Brain pericyte (primary cell): ENCODE measurements around the gene OLAH.

Experiments used
- DNase-seq: peaks from one replicate; pipeline ENCODE4 v3.0.0-alpha.2; 2012; ENCODE audit warnings: low read depth, low spot score

Gene OLAH

GRCh38 chr10:15069230-15069629 is 25.5 kb downstream of the OLAH start:
- no peak for DNase-seq

GRCh38 chr10:15072358-15072757 is 28.6 kb downstream of the OLAH start:
- no peak for DNase-seq

GRCh38 chr10:15075421-15075820 is 31.7 kb downstream of the OLAH start:
- DNase-seq = no peak

GRCh38 chr10:15083674-15084501 is 40.1 kb downstream of the OLAH start:
- no peak for DNase-seq

- DNase-seq = peak; percentile 86
Observed at GRCh38 chr10:15084502-15084922, 40.8 kb downstream of the OLAH start.

- no peak for DNase-seq
Observed at GRCh38 chr10:15088428-15089261, 44.9 kb downstream of the OLAH start, which contains the start of gene ACBD7. Gene ACBD7 (minus strand): TSS chr10:15088776. CDS start chr10:15088728, 48 bp downstream.

- no peak for DNase-seq
Observed at GRCh38 chr10:15091418-15091817, 47.7 kb downstream of the OLAH start.

- no peak for DNase-seq
Observed at GRCh38 chr10:15092855-15093408, 49.2 kb downstream of the OLAH start.

GRCh38 chr10:15096661-15097010 is 52.9 kb downstream of the OLAH start:
- DNase-seq = no peak

GRCh38 chr10:15097011-15097812 is 53.5 kb downstream of the OLAH start, which contains the start of gene RPP38:
Gene RPP38 (plus strand): TSS chr10:15097355. CDS start chr10:15103315, 5,960 bp downstream.
- DNase-seq = peak; percentile 86

GRCh38 chr10:15099886-15100285 is 56.1 kb downstream of the OLAH start:
- DNase-seq = no peak

GRCh38 chr10:15103513-15103912 is 59.8 kb downstream of the OLAH start:
- no peak for DNase-seq

GRCh38 chr10:15106352-15107013 is 62.7 kb downstream of the OLAH start:
- no peak for DNase-seq

- no peak for DNase-seq
Observed at GRCh38 chr10:15112657-15113056, 68.9 kb downstream of the OLAH start.

- no peak for DNase-seq
Observed at GRCh38 chr10:15113766-15114165, 70.0 kb downstream of the OLAH start.

GRCh38 chr10:15116225-15116624 is 72.5 kb downstream of the OLAH start:
- DNase-seq = no peak

GRCh38 chr10:15118615-15119014 is 74.9 kb downstream of the OLAH start:
- DNase-seq = no peak

GRCh38 chr10:15120523-15120922 is 76.8 kb downstream of the OLAH start:
- no peak for DNase-seq

- DNase-seq = no peak
Observed at GRCh38 chr10:15121707-15122106, 78.0 kb downstream of the OLAH start.

GRCh38 chr10:15122477-15123030 is 78.8 kb downstream of the OLAH start:
- DNase-seq = no peak
